ENCODE data around the gene TDP1. TPM values are rescaled to one million over a fixed set of nuclear protein-coding genes. Genes with fewer than 3 reads are reported as not detected.

The TDP1 gene
- total RNA-seq, 4 donors from 2014 or later = 2.0 to 5.0 (median 3.8) TPM

DNA sequence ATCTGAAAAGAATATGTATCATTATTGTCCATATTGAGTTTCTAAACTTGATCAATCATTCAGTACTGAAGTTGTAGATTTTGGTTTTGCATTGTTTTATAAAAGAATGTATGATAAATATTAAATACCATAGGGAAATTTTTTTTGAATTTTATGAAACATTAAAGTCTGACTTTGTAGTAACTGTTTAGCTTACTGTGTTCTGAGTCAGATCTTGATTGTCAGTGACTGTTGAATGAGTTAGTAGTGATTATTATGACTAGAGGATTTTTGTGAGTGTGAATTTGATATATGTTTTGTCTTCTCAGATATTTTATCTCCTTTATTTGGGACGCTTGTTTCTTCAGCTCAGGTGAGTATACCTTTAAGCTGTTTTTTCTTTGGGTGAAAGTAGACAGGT, 10.1 kb downstream of the TDP1 start:
- Histone ChIP-seq H3K4me1 (no peaks in the 10 kb centered on the region), H3K27me3 (no peaks in the 10 kb centered on the region), H3K27ac (no peak overlapping the region), H3K36me3 (peaks cover 0 to 30% of the 10 kb centered on the region in 2 donors), H3K9me3 (no peaks in the 10 kb centered on the region), H3K4me3 (no peak overlapping the region)
- no peak for DNase-seq
- in situ Hi-C loops (cut with MboI; ENCODE audit: low sequenced_read_pairs in 4 of 4) = loop anchor here (25.0 kb wide), 2 partner anchors 296 to 796 kb away; partner anchors contain the start of gene PSMC1 (in 2 of the 4)
- no peak for ATAC-seq
- no peak for TF ChIP-seq POLR2A (IDR thresholded peaks at IDR 0.05)
- TF ChIP-seq, protein P1, sequence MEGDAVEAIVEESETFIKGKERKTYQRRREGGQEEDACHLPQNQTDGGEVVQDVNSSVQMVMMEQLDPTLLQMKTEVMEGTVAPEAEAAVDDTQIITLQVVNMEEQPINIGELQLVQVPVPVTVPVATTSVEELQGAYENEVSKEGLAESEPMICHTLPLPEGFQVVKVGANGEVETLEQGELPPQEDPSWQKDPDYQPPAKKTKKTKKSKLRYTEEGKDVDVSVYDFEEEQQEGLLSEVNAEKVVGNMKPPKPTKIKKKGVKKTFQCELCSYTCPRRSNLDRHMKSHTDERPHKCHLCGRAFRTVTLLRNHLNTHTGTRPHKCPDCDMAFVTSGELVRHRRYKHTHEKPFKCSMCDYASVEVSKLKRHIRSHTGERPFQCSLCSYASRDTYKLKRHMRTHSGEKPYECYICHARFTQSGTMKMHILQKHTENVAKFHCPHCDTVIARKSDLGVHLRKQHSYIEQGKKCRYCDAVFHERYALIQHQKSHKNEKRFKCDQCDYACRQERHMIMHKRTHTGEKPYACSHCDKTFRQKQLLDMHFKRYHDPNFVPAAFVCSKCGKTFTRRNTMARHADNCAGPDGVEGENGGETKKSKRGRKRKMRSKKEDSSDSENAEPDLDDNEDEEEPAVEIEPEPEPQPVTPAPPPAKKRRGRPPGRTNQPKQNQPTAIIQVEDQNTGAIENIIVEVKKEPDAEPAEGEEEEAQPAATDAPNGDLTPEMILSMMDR (IDR thresholded peaks at IDR 0.05 in 4 of 5, conservative IDR thresholded peaks at IDR 0.05 in 1 of 5) = no peak
- intact Hi-C loops (cut with DNase I; ENCODE audit: low total_unique reads) = no loop called here

DNA sequence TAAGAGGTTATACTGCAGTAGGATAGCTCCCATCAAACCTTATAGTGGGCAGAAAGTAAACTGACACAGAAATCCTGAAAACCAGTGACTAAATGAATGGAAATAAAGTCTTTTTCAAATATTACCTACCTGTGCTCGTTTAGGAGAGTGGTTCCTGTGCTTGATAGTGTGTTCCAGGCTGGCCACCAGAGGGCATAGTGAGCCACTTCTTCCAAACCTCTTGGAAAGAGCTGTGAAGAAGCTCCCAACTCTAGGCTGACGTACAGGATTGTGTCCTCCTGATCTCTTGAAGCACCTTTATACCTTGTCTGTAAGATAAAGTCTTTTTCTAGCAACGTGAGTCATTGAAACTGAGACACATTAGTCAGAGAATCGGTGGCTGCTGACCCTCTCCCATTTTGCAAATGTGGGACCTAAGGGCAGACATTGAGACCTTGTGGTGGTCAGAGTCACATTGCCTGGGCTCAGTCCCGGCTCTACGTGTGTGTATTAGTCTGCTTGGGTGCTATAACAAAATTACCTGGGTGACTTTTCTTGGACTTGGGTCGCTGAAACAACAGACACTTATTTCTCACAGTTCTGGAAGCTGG, 17.6 kb downstream of the TDP1 start:
- DNase-seq (peak in 1 of 2 donors; percentile 51), ATAC-seq (peak; percentile 91 to 97)
- no peaks in the 10 kb centered on the region for H3K9me3 ChIP-seq
- H3K4me1 ChIP-seq = peaks cover 0 to 5% of the 10 kb centered on the region in 2 donors
- intact Hi-C loops (cut with DNase I; ENCODE audit: low total_unique reads) (no loop called here), in situ Hi-C loops (cut with MboI; ENCODE audit: low sequenced_read_pairs in 4 of 4) (loop anchor here (25.0 kb wide), 2 partner anchors 289 to 789 kb away; partner anchors contain the start of gene PSMC1 (in 2 of the 4))
- no peak overlapping the region for H3K27ac ChIP-seq
- no peaks in the 10 kb centered on the region for H3K27me3 ChIP-seq
- H3K36me3 ChIP-seq = peaks cover 0 to 14% of the 10 kb centered on the region in 2 donors
- no peak for TF ChIP-seq POLR2A (IDR thresholded peaks at IDR 0.05)
- TF ChIP-seq, protein P1 (IDR thresholded peaks at IDR 0.05 in 4 of 5, conservative IDR thresholded peaks at IDR 0.05 in 1 of 5) = peak; percentile 57 to 82 (median 63)
- H3K4me3 ChIP-seq = no peak overlapping the region

DNA sequence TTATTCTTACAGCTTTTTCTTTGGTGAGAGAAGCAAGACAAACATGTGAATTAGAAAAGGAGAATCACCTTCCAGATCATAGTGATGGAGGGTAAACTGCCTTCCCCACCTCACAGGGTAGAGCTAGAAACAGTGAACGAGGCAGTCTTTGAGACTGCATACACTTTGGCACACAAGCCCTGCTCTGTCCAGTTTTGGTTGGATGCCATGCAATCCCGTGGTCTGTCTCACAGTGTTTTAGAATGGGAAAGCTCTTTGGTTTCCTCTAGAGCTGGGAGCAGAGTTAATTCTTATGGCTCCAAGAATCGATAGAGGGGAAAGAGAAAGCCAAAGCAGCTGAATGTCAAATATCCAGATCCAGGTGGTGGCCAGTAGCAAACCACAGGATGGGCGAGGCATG, 21.9 kb downstream of the TDP1 start:
- ATAC-seq (no peak), DNase-seq (no peak)
- Histone ChIP-seq H3K27ac (no peak overlapping the region), H3K4me1 (peaks cover 0 to 5% of the 10 kb centered on the region in 2 donors), H3K36me3 (peaks cover 0 to 14% of the 10 kb centered on the region in 2 donors), H3K27me3 (no peaks in the 10 kb centered on the region), H3K4me3 (no peak overlapping the region), H3K9me3 (no peaks in the 10 kb centered on the region)
- in situ Hi-C loops (cut with MboI; ENCODE audit: low sequenced_read_pairs in 4 of 4) (loop anchor here in 3 of 4 donors (25.0 kb wide), 3 partner anchors 260 to 835 kb away; partner anchors contain the start of gene TTC7B (in 1 of the 3)), intact Hi-C loops (cut with DNase I; ENCODE audit: low total_unique reads) (no loop called here)
- TF ChIP-seq, protein P1 (IDR thresholded peaks at IDR 0.05 in 4 of 5, conservative IDR thresholded peaks at IDR 0.05 in 1 of 5) = no peak
- TF ChIP-seq POLR2A (IDR thresholded peaks at IDR 0.05) = no peak

DNA sequence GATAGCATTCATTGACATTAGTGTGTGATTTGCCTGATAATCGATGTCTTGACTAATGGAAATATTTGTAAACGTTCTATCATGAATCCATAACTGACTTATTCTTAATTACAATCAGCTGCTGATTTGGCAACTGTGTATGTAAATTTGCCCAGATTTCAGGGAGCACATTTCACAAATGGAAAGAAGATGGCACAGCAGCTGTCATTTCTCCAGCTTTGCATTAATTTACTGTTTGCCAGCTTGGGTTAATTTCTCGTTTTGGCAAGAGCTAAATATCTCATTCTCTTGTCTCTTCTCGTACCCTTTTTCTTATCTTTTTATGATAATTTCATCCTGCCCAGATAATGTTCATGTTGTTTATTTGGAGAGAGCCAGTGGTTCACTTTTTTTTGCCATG, 22.9 kb downstream of the TDP1 start:
- H3K4me3 ChIP-seq = no peak overlapping the region
- no peak overlapping the region for H3K27ac ChIP-seq
- intact Hi-C loops (cut with DNase I; ENCODE audit: low total_unique reads) (no loop called here), in situ Hi-C loops (cut with MboI; ENCODE audit: low sequenced_read_pairs in 4 of 4) (loop anchor here in 3 of 4 donors (25.0 kb wide), 3 partner anchors 259 to 834 kb away; partner anchors contain the start of gene TTC7B (in 1 of the 3))
- H3K4me1 ChIP-seq = no peaks in the 10 kb centered on the region
- TF ChIP-seq POLR2A (IDR thresholded peaks at IDR 0.05) = no peak
- TF ChIP-seq, protein P1 (IDR thresholded peaks at IDR 0.05 in 4 of 5, conservative IDR thresholded peaks at IDR 0.05 in 1 of 5) = no peak
- no peaks in the 10 kb centered on the region for H3K9me3 ChIP-seq
- DNase-seq (no peak), ATAC-seq (no peak)
- no peaks in the 10 kb centered on the region for H3K27me3 ChIP-seq
- H3K36me3 ChIP-seq = peaks cover 0 to 21% of the 10 kb centered on the region in 2 donors
